GOT3 (cell line): ENCODE results near the gene TRIM68.

Experiments used
- DNase-seq: peaks from one replicate; lab custom pipeline; 2025; ENCODE audit warnings: mixed read lengths; lab: John Stamatoyannopoulos, UW

The TRIM68 gene

DNA sequence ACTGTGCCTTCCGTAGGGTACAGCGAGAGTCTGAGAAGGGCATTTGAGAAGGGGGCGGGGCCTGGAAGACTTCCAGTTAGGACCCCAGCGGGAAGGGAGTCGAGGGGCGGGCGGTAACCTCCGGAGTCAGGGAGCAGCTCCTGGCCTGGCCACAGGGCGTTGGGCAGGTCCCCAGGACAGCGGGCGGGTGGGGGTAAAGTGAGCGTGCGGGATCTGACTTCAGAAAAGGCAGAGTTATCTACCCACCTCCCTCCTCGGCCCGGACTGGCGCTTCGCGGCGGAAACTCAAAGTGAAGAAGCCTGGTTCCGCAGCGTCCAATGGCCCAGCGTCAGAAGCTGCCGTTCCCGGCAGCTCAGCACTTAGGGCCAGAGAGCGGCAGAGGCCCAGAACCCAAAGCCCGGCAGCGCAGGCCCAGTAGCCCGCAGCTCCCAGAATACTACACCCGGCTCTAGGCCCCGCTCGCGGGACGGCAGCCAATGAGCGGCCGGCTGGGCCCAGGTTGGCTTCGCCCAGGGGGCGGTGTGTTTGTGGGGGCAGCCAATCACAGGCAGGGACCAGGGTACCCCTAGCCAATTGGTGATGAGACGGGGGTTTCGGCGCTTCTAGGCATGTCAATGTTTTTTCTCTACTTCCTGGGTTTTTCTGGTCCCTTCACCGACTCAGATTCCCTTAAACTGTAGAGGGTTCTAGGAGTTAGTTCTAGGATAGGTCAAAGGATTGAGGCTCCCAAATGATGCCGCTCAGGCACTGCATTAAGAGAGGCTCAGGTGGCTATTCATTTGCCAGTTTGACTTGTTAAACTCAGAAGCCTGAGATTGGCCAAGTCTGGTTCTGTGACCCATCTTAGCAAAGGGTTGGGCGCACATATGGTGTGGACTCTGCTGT is at the start of gene TRIM68:
Gene TRIM68 (minus strand): TSS at position 451 of the 886 bp plus-strand sequence. CDS start 2,727 bp downstream, outside the sequence.
- DNase-seq = peak; percentile 70

GRCh38 chr11:4654635-4655369 is 46.8 kb upstream of the TRIM68 start:
- no peak for DNase-seq

DNA sequence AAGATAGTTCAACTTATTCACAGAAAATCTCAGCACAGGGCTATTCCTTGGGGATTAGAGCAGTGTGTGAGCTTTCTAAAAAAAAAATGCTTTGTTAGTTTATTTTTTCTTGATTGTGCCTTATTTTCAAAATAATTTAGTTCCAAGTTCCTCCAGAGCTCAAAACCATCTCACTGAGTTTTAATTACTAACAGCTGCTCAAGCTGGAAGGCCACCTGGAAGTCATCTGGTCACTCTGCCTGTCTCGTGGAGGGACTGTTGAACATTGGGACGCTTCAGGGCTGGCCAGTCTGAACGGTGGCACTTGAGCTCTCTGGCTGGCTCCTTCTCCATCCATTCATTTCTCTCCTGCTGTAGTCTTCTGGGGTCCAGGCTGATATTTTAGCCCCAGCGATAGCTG is 39.7 kb upstream of the TRIM68 start:
- DNase-seq = no peak

- no peak for DNase-seq
These were observed 37.9 kb upstream of the TRIM68 start for GRCh38 chr11:4645974-4646373.

DNA sequence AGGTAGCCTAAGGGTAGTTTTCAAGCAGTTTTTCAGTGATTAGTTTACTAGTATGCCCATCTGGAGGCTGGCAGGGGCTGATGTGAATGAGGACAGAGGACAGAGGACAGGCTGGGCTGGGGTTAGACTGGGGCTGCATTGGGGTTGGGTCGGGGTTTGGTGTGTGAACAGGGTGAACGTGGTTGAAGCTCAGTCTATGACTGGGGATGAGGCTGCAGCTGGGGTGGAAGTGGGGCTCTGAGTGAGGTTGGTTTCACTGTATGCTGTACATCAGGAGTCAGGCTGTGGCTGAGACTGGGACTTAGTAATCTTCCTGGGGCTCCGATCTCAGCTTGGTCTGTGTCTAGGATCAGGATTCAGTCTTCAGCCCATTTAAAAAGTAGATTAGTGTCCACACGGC is 36.2 kb upstream of the TRIM68 start:
- no peak for DNase-seq

- DNase-seq = no peak
These were observed 35.7 kb upstream of the TRIM68 start, which contains the start of gene OR51E1 for GRCh38 chr11:4643682-4644081. Gene OR51E1 (plus strand): TSS chr11:4643982. CDS start chr11:4652527, 8,545 bp downstream.

DNA sequence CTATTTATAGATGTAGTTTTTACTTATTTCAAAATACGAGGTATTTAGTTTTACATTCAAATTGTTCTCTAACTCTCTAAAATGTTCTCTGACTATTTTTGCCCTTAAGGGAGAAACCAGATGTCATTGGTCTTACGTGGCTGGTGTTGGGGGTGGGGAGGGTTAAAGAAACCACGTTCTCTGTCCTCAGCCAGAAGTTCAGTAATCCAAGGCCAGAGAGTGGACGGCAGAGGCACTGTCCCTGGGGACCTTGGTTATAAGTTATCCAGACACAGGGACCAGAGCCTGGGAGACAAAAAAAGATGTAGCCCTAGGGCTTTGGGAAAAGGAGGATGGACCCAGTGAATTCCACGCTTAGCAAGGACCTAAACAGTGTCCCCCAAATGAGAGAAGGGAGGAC is 35.0 kb upstream of the TRIM68 start:
- DNase-seq = no peak

- DNase-seq = no peak
These were observed 34.0 kb upstream of the TRIM68 start for GRCh38 chr11:4642043-4642442.

GRCh38 chr11:4641501-4641900 is 33.5 kb upstream of the TRIM68 start:
- no peak for DNase-seq

GRCh38 chr11:4639931-4640330 is 31.9 kb upstream of the TRIM68 start:
- DNase-seq = no peak

- no peak for DNase-seq
These were observed 29.6 kb upstream of the TRIM68 start for GRCh38 chr11:4637662-4638047.

DNA sequence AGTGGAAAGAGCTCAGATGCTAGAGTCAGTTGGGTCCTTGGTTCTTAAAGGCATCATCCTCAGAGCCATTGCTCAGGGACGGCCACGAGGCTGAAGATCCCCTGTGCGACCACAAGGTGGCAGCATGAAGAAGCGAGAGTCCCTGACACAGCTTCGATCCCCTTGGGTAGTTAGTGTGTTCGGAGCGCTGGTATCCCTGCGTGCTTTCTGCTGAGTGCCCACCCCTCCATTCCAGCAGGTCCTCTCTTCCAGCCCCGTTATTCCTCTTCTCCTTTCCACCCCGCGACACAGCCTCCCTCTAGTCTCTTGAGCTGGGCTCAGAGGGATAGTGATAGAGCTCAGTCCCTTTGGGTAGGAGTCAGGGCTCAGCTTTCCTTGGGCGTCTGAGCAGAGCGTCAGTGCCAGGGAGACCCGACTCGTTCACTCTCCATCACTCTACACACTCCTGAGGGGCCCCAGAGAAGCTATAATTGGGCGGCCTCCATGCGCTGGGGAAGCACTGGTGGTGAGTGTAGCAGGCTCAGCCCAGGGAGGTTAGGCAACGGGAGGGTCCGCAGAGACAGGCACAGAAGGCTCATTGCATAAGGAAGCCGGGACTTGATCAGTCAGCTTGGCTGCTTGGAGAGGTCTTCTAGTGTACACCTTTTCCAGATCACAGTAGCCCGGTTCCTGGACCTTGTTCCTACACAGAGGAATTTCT is 29.1 kb upstream of the TRIM68 start, which contains the start of gene OR51D1:
Gene OR51D1 (plus strand): TSS at position 516 of the 700 bp plus-strand sequence. CDS start 2,314 bp downstream, outside the sequence.
- no peak for DNase-seq

GRCh38 chr11:4636136-4636535 is 28.1 kb upstream of the TRIM68 start:
- DNase-seq = no peak

DNA sequence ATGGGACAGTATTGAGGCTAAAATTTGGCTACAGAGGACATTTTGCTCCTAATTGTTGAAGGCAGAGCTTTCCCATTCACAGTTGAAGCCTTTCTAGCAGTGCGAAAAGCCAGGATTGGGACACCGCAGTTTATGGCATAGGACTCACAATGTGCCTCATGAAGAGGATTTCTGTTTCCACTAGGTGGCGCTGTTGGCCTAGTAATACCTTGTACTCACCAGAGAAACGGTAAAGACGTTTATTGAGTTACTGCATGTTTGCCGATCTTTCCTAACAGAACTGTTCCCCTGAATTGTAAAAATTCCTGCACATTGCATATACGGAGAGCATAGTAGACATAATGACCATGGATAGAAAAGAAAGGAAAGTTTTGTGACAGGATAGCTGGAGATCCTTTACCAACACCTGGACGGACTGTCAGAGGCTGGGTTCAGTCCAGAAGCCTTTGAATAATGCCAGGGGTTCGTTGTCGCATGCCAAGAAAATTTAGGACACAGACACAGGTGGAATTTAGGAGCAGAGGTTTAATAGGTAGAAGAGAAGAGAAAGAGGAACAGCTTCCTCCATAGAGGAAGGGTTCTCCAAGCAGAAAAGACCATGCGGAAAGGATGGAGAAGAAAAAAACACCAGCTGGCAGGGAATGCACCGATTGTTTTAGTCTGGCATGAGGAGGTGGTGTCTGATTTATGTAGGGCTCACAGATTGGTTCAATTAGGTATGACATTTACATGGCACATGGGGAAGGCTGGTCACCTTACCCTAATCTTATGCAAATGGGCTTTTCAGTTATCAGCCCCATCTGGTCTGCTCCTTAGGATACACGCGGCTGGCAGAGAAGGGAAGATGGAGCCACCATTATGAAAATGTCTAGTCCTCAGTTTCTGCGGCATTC is 18.4 kb upstream of the TRIM68 start:
- no peak for DNase-seq

- no peak for DNase-seq
These were observed 11.5 kb upstream of the TRIM68 start for GRCh38 chr11:4619514-4619913.

DNA sequence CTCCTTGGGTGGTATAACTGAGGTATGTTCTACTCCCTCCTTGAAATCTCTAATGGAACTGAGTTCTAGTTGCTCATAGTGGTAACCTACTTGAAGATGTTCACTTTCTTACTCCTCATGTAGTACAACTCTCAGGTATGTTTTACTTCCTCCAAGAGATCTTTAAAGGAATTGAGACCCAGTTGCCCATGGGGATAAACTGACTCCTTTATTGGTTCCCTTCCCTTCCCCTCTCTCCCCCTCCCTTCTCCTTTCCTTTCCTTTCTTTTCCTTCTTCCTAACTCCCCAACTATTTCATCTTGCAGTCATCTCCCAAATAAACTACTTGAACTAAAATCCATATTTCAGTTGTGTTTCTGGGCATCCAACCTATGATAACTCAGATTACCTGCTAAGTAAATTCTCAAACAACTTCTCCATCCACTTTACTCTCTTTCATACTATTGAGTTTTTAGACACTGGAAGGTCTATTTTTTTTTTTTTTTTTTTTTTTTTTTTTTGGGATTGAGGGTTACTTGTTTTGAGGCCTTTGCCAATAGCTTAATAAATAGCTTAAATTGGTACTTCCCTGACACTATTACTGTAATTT is 7.9 kb upstream of the TRIM68 start:
- no peak for DNase-seq

GRCh38 chr11:4611986-4612385 is 4.0 kb upstream of the TRIM68 start:
- no peak for DNase-seq

- no peak for DNase-seq
These were observed 2.4 kb upstream of the TRIM68 start for GRCh38 chr11:4610258-4610935.

GRCh38 chr11:4607096-4607495 is 935 bp downstream of the TRIM68 start:
- DNase-seq = no peak
